Breast epithelium (tissue), 3 donors: ENCODE data around the gene NOTCH3.

Experiments
- POLR2A ChIP-seq: fragments of 450-650 bp; IDR thresholded peaks from one replicate; pipeline ENCODE4 v1.6.1; 2016; ENCODE audit warnings: antibody characterized with exemption, mild to moderate bottlenecking, moderate library complexity
- TF ChIP-seq, protein P1 (sequence below), 3 donors: fragments of 450-650 bp; IDR thresholded peaks; one replicate each; pipeline ENCODE4 v1.5.1; 2016 to 2017; ENCODE audit warnings: antibody characterized with exemption in 3 of 3, mild to moderate bottlenecking in 3 of 3, moderate library complexity in 3 of 3

DNA sequence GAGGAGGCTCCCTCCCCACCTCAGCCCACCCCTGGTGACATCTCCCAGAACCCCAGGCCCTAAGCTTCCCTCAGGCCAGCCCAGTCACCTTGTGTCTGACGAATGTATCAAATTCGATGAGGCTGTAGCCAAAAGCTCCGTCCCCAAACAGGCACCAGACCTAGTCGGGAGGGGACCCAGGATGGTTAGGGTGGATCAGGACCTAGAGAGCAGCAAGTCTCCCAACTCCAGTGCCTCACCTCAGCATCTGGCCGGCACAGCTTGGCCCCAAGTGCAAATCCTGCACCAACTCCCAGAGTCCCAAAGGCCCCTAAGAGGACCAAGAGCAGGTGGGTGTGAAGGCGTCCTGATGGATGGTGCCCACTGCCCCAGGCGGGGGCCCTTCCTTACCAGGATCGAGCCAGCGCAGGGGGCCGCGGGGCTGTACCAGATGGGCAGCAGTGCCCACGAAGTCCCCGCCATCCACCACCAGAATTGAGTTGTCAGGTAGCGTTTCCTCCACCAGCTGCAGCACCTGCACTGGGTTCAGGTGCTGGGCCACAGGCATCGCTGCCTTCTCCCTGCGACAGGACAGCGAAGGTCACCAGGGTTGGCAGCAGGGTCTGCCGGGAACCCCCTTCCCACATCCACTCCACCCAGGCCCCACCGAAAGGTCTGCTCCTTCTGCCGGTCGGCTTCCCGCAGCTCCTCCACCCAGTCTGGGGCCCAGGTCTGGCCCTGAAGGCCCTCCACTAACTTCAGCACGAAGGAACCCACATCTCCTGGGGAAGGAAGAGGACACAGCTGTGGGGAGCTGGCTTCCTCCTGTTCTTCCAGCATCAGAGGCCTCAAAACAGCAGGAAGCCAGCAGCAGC lies 84.8 kb downstream of the NOTCH3 start:
- TF ChIP-seq, protein P1, sequence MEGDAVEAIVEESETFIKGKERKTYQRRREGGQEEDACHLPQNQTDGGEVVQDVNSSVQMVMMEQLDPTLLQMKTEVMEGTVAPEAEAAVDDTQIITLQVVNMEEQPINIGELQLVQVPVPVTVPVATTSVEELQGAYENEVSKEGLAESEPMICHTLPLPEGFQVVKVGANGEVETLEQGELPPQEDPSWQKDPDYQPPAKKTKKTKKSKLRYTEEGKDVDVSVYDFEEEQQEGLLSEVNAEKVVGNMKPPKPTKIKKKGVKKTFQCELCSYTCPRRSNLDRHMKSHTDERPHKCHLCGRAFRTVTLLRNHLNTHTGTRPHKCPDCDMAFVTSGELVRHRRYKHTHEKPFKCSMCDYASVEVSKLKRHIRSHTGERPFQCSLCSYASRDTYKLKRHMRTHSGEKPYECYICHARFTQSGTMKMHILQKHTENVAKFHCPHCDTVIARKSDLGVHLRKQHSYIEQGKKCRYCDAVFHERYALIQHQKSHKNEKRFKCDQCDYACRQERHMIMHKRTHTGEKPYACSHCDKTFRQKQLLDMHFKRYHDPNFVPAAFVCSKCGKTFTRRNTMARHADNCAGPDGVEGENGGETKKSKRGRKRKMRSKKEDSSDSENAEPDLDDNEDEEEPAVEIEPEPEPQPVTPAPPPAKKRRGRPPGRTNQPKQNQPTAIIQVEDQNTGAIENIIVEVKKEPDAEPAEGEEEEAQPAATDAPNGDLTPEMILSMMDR (IDR thresholded peaks at IDR 0.05): no peak
- no peak for TF ChIP-seq POLR2A
